ENCODE measurements around the gene APPL2. TPM values are rescaled to one million over a fixed set of nuclear protein-coding genes. Genes with fewer than 3 reads are reported as not detected.

Gene APPL2
- total RNA-seq, 1 experiment from 2014 or later, result 26.7 TPM

DNA sequence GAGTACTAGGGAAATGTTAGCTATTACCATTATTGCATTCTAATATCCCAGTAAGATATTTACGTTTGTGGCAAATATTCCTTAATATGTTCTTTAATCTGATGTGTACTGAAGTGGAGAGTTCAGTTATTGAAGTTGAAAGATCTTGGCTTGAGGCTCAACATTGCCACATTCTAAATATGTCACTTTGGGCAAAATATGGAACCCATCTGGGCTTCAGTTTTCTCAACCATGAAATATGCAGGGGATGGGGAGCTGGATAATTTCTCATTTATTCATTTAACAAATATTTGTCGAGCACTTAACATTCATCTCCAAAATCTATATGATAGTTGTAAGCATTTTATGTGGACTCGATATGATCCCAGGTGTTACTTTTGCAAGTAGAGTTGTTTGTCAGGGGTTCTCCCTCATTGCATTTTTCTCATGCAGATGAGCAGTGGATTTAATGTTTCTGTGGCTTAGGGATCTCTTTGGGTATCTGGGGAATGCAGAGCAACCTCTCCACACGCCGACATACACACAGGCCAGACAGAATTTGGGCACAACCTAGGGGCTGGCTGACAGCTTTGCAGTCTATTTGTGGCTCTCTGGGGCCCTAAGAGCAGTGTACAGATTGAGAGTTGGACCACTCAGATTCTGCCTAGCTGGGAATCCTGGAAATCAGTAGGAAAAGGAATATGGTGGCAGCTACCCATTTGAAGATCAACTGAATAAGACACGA lies 26.6 kb upstream of the APPL2 start:
- intact Hi-C loops (cut with micrococcal nuclease; ENCODE audit: unreplicated experiment), result no loop called here
- CTCF ChIA-PET, result no interaction called here
- Histone ChIP-seq H3K27ac (ENCODE audit: low read depth, low read length, poor library complexity, severe bottlenecking) (no peak overlapping the region), H3K36me3 (ENCODE audit: insufficient read depth, low read length, poor library complexity, severe bottlenecking) (no peaks in the 10 kb centered on the region), H3K4me3 (ENCODE audit: low read depth, low read length, poor library complexity, severe bottlenecking) (no peak overlapping the region), H3K27me3 (replicated peaks; ENCODE audit: insufficient read depth, low read depth, low read length, poor library complexity) (no peaks in the 10 kb centered on the region), H3K4me1 (ENCODE audit: insufficient read depth, low read length, poor library complexity, severe bottlenecking) (no peaks in the 10 kb centered on the region), H3K9me3 (ENCODE audit: low read depth, low read length, poor library complexity, severe bottlenecking) (no peaks in the 10 kb centered on the region)
- TF ChIP-seq, protein P1, sequence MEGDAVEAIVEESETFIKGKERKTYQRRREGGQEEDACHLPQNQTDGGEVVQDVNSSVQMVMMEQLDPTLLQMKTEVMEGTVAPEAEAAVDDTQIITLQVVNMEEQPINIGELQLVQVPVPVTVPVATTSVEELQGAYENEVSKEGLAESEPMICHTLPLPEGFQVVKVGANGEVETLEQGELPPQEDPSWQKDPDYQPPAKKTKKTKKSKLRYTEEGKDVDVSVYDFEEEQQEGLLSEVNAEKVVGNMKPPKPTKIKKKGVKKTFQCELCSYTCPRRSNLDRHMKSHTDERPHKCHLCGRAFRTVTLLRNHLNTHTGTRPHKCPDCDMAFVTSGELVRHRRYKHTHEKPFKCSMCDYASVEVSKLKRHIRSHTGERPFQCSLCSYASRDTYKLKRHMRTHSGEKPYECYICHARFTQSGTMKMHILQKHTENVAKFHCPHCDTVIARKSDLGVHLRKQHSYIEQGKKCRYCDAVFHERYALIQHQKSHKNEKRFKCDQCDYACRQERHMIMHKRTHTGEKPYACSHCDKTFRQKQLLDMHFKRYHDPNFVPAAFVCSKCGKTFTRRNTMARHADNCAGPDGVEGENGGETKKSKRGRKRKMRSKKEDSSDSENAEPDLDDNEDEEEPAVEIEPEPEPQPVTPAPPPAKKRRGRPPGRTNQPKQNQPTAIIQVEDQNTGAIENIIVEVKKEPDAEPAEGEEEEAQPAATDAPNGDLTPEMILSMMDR (conservative IDR thresholded peaks at IDR 0.05; ENCODE audit: low read depth, low read length), result no peak
- TF ChIP-seq EZH2 (IDR thresholded peaks at IDR 0.05; ENCODE audit: borderline replicate concordance, low read depth, low read length, poor library complexity, severe bottlenecking), result no peak
- no peak for DNase-seq (ENCODE audit: low spot score)
- POLR2A ChIA-PET (ENCODE audit: low non-redundant PET), result interaction anchor here (0.6 kb wide), 1 partner anchor 22 kb away, joined by 3 read pairs; no protein-coding TSS in a partner anchor
- BruUV-seq (replicated peaks), result no TSS peak

DNA sequence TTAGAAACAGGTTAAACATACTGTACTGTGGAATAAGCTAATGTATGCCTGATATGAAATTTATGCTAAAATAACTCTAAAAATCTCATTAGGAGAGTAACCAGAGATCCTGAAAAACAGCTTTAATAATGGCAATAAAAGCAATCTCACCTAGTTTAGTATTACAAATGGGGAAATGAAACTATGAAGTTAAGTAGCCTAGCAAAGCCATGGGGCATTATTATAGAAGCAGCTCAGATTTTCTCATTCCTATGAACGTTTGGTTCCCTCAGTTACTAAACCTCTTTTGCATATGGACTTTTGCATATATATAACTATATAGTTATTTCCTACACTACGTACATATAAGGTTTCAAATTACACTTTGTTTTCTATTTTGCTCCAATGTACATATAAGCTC lies 25.0 kb upstream of the APPL2 start:
- intact Hi-C loops (cut with micrococcal nuclease; ENCODE audit: unreplicated experiment), result no loop called here
- CTCF ChIA-PET, result no interaction called here
- no TSS peak for BruUV-seq (replicated peaks)

DNA sequence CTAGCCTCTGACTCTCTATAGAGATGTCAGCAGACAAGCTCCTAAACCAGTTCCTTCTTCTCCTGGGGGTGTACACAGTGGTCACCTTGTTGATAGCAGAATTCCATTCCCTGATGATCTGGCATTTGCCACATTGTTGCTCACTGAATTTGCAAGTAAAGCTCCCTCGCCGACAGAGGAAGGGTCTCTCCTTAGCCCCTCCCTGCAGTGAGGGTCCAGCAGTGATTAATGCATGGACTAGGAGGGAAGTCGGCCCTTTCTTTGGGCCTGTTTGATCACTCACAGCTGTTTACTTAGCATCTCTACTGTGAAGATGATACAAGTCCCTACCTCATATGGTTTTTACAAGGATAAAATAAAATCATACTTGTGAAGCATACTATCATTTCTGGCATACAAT lies 23.3 kb upstream of the APPL2 start:
- intact Hi-C loops (cut with micrococcal nuclease; ENCODE audit: unreplicated experiment), result no loop called here
- Histone ChIP-seq H3K27ac (ENCODE audit: low read depth, low read length, poor library complexity, severe bottlenecking) (no peak overlapping the region), H3K36me3 (ENCODE audit: insufficient read depth, low read length, poor library complexity, severe bottlenecking) (no peaks in the 10 kb centered on the region), H3K4me3 (ENCODE audit: low read depth, low read length, poor library complexity, severe bottlenecking) (no peak overlapping the region), H3K27me3 (replicated peaks; ENCODE audit: insufficient read depth, low read depth, low read length, poor library complexity) (no peaks in the 10 kb centered on the region), H3K4me1 (ENCODE audit: insufficient read depth, low read length, poor library complexity, severe bottlenecking) (no peaks in the 10 kb centered on the region), H3K9me3 (ENCODE audit: low read depth, low read length, poor library complexity, severe bottlenecking) (no peaks in the 10 kb centered on the region)
- CTCF ChIA-PET, result no interaction called here
- DNase-seq (ENCODE audit: low spot score), result no peak
- no TSS peak for BruUV-seq (replicated peaks)
- TF ChIP-seq, protein P1 (conservative IDR thresholded peaks at IDR 0.05; ENCODE audit: low read depth, low read length), result no peak
- TF ChIP-seq EZH2 (IDR thresholded peaks at IDR 0.05; ENCODE audit: borderline replicate concordance, low read depth, low read length, poor library complexity, severe bottlenecking), result no peak
- POLR2A ChIA-PET (ENCODE audit: low non-redundant PET), result no interaction called here

More for the DNA sequence above, 25.0 kb upstream of the APPL2 start:
- no peaks in the 10 kb centered on the region for H3K9me3 ChIP-seq (ENCODE audit: low read depth, low read length, poor library complexity, severe bottlenecking)
- no peak overlapping the region for H3K27ac ChIP-seq (ENCODE audit: low read depth, low read length, poor library complexity, severe bottlenecking)
- no peak overlapping the region for H3K4me3 ChIP-seq (ENCODE audit: low read depth, low read length, poor library complexity, severe bottlenecking)
- no peaks in the 10 kb centered on the region for H3K27me3 ChIP-seq (replicated peaks; ENCODE audit: insufficient read depth, low read depth, low read length, poor library complexity)
- DNase-seq (ENCODE audit: low spot score), result no peak
- H3K36me3 ChIP-seq (ENCODE audit: insufficient read depth, low read length, poor library complexity, severe bottlenecking), result no peaks in the 10 kb centered on the region
- H3K4me1 ChIP-seq (ENCODE audit: insufficient read depth, low read length, poor library complexity, severe bottlenecking), result no peaks in the 10 kb centered on the region
- POLR2A ChIA-PET (ENCODE audit: low non-redundant PET), result no interaction called here
- TF ChIP-seq EZH2 (IDR thresholded peaks at IDR 0.05; ENCODE audit: borderline replicate concordance, low read depth, low read length, poor library complexity, severe bottlenecking), result no peak
- TF ChIP-seq, protein P1 (conservative IDR thresholded peaks at IDR 0.05; ENCODE audit: low read depth, low read length), result no peak

Measured in A673 (cell line).